Gastrocnemius medialis (tissue), 4 donors: ENCODE measurements around the gene PLA2G4D.
A peak's percentile ranks its signal among the peaks of the same experiment; 100 is the strongest.

Source experiments
- CTCF ChIP-seq, 5 experiments: fragments of 450-650 bp in 3 of 5; fragments of 200-600 bp in 2 of 5; sonication (generic) in 2 of 5; IDR thresholded peaks in 4 of 5; conservative IDR thresholded peaks in 1 of 5; 1 replicate in 4 of 5; 2 replicates in 1 of 5; pipeline ENCODE4 v1.5.1; 2016 to 2019; ENCODE audit warnings: antibody characterized with exemption in 5 of 5, mild to moderate bottlenecking in 3 of 5, moderate library complexity in 3 of 5
- POLR2A ChIP-seq, 2 donors: fragments of 450-650 bp; IDR thresholded peaks; one replicate each; pipeline ENCODE4 v1.6.1; 2017; ENCODE audit warnings: antibody characterized with exemption in 2 of 2, mild to moderate bottlenecking in 2 of 2, moderate library complexity in 2 of 2

DNA sequence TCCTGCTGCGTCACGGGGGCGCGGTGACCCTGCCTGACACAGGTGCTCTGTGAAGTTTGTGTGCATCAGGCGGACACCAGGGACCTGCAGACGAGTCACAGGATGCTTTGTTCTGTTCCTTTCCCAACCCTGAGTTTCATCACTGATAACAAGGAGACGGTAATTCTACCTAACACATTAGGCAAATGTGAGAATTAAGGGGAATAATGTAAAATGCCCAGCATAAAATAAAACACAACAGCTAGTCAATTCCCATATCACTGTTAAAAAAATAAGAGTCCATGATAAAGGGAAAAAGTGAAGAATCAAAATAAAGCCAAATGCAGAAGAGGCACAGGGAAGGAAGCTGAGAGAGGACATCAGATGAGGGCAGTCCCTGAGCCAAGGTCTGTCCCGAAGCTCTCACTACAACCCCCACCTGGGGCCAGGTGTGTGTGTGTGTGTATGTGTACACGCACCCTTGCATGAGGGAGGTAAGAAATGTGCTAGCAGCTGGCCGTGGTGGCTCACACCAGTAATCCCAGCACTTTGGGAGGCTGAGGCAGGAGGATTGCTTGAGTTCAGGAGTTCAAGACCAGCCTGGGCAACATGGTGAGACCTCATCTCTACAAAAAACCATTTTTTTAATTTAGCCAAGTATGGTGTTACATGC, 27.5 kb downstream of the PLA2G4D start:
- TF ChIP-seq CTCF (IDR thresholded peaks at IDR 0.05 in 4 of 5, conservative IDR thresholded peaks at IDR 0.05 in 1 of 5) (peak in 1 of 5 experiments; percentile 1), POLR2A (IDR thresholded peaks at IDR 0.05) (no peak)
